Fibroblast of the aortic adventitia (primary cell): ENCODE measurements around the gene CENPP. TPM values are rescaled to one million over a fixed set of nuclear protein-coding genes. Genes with fewer than 3 reads are reported as not detected.

ENCODE experiments used
- DNase-seq: peaks from one replicate; pipeline ENCODE4 v3.0.0-alpha.2; 2010; ENCODE audit warnings: low read depth
- H3K4me3 ChIP-seq: 2 replicates; pipeline ENCODE4 v1.5.1; 2011; ENCODE audit warnings: low read depth, mild to moderate bottlenecking, control low read depth, low read length, moderate library complexity
- total RNA-seq: library from RNA; depleted of rRNA; stranded (reverse); fragments of >200 nt; gene quantifications from 2 replicates; pipeline ENCODE4 v1.2.3, GENCODE V29; 2012; ENCODE audit warnings: low replicate concordance
- TF ChIP-seq, protein P1 (sequence below): IDR thresholded peaks from 2 replicates; pipeline ENCODE4 v1.5.1; 2011; ENCODE audit warnings: mild to moderate bottlenecking, low read length, control low read depth, inconsistent platforms; ENCODE audit not compliant: insufficient read depth

Gene CENPP
- total RNA-seq, 1 donor, result 19.3 TPM

DNA sequence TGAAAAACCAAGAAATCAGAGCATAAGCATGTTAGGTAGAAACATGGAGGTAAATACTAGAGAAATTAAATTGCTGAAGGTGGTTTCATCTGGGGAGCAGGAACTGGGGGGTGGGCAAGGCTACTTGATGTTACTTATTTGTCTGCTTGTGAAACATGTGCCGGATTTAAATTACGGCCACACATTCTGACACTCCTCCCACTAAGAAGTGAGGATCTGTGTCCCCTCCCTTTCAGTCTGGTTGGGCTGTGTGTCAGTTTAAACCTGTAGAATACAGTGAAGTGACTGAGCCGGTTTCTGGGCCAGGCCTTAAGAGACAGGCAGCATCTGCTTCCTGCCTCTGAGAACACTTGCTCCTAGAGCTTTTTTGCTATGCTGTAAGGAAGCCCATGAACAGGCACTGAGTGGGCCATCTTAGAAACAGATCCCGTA is 29.9 kb upstream of the CENPP start:
- no peak overlapping the region for H3K4me3 ChIP-seq
- TF ChIP-seq, protein P1, sequence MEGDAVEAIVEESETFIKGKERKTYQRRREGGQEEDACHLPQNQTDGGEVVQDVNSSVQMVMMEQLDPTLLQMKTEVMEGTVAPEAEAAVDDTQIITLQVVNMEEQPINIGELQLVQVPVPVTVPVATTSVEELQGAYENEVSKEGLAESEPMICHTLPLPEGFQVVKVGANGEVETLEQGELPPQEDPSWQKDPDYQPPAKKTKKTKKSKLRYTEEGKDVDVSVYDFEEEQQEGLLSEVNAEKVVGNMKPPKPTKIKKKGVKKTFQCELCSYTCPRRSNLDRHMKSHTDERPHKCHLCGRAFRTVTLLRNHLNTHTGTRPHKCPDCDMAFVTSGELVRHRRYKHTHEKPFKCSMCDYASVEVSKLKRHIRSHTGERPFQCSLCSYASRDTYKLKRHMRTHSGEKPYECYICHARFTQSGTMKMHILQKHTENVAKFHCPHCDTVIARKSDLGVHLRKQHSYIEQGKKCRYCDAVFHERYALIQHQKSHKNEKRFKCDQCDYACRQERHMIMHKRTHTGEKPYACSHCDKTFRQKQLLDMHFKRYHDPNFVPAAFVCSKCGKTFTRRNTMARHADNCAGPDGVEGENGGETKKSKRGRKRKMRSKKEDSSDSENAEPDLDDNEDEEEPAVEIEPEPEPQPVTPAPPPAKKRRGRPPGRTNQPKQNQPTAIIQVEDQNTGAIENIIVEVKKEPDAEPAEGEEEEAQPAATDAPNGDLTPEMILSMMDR, result no peak
- no peak for DNase-seq

DNA sequence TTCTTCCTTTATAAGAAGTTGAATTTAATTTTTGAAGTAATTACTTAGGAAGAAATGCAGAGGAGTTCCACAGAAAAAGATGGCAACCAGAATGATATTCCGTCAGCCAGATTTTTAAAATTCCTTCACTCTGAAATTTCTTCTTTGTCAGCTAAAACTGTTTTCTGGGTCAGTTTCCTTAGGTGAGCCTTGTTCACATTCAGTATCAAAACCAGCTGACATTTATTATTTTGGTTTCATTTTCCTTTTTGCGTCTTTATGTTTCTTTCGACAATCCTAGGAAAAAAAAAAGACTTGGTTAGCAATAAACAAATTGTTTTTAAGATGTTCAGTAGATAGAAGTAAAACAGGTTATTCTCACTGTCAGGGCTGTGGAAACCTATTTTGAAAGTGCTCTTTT is 28.1 kb upstream of the CENPP start:
- TF ChIP-seq, protein P1, result no peak
- no peak overlapping the region for H3K4me3 ChIP-seq
- no peak for DNase-seq

DNA sequence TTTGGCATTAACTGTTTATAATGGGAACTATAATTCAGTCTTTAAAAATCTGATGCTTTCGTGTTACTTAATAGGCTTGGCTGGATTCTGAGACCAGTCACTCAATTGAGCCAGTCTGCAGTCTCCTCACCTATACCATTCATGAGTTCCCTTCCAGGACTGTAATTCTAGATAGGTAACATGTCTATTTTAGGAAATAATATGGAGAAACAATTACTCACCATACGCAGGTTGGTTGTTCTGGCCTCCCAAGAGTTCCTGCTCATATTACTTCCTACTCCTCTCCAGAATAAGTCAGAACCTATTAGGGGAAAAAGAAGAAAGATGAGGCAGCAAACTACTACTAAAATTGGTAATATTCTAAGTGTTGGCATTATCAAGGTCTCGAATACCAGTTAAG is 27.7 kb upstream of the CENPP start:
- no peak for DNase-seq
- TF ChIP-seq, protein P1, result no peak
- no peak overlapping the region for H3K4me3 ChIP-seq

DNA sequence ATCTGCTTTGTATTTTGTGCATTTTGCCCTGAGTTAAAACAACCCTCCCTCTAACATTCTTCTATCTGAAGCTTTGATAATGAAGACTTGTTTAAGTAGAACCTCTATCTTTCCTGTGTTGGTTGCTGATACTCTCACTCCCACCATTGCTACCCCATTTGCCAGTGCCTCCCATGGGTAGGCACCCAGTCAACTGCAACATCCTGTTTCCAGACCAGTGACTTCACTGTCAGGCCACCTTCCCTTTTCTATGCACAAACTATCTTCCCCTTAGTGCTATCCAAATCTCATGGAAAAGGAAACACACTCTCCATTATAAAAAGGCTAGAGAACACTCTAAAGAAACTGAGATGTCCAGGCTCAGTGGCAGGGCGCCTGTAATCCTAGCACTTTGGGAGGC is 26.6 kb upstream of the CENPP start:
- DNase-seq, result no peak
- no peak overlapping the region for H3K4me3 ChIP-seq
- TF ChIP-seq, protein P1, result no peak

DNA sequence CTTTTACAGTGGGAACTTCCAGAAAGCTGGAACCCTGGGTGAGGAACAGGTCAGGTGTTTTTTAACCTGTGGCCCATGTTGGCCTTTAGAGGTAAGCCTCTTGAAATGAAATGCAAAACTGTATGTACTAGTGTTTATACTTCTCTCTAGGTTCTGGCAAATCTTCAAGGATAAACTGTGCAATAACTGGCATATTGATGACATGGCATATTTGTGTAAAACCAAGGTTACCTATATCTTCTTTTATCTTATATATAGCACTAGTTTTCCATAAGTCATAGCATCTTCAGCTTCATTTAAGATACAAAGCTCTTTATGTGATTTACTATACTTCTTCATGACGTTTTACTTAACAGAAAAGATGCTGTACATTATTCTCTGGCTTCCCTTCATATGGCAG is 24.8 kb upstream of the CENPP start:
- no peak overlapping the region for H3K4me3 ChIP-seq
- TF ChIP-seq, protein P1, result no peak
- no peak for DNase-seq

DNA sequence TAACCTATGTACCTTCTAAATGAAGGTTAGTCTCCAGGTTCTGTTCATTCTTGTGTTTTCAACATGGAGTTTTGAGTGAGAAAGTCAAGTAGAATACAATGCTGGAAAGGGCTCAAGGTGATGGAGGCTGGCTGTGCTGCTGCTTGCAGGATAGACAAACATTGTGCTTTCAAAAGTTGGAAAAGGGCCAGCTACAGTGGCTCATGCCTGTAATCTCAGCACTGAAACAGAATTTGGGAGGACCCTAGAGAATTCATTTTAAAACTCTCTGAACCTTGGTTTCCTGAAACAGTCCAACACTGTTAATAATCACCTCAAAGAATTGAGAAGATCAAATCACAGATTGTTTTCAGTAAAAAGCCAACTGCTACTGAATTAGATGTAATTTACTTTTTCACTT is 16.9 kb upstream of the CENPP start:
- TF ChIP-seq, protein P1, result no peak

DNA sequence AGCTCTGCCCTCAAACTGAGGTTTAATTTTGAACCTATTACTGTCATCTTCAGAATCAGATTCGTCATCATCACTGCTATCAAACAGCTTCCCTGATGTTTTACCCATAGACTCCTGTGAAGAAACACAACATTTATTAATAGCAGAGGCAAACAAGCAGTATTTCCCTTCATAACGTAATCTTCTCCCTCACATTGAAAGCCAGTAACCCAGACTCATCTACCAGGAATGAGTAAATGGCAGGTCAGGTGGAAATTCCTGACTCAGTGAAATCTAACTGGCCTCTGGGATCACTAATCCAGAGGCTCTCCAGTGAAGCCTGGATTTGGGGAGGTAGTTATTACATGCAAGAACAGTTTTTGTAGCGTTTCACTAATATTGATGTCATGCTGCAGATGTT is 15.2 kb upstream of the CENPP start:
- no peak for DNase-seq
- H3K4me3 ChIP-seq, result no peak overlapping the region
- TF ChIP-seq, protein P1, result no peak

More for the DNA sequence above, 16.9 kb upstream of the CENPP start:
- peak; percentile 64 for DNase-seq
- no peak overlapping the region for H3K4me3 ChIP-seq
